GM13976 (cell line): ENCODE measurements around the gene ERC2.

Experiments used
- DNase-seq: peaks from one replicate; pipeline ENCODE4 v3.0.0; 2012; ENCODE audit warnings: low spot score
- in situ Hi-C: fragments of 300-500 bp; cut with MboI; formaldehyde crosslinking; loops from one replicate; pipeline ENCODE4 v1.12.0; 2022; ENCODE audit warnings: low sequenced_read_pairs, mixed read lengths, inconsistent platforms; ENCODE audit not compliant: unreplicated experiment
- TF ChIP-seq, protein P1 (sequence below): IDR thresholded peaks from 2 replicates; pipeline ENCODE4 v1.5.1; 2012; ENCODE audit warnings: borderline replicate concordance, mild to moderate bottlenecking; ENCODE audit not compliant: insufficient read depth; ENCODE audit errors: extremely low read depth, missing control alignments, control extremely low read depth

The ERC2 gene

GRCh38 chr3:55690177-55690576 is 778.1 kb downstream of the ERC2 start:
- in situ Hi-C loops = no loop called here
- no peak for DNase-seq
- TF ChIP-seq, protein P1, sequence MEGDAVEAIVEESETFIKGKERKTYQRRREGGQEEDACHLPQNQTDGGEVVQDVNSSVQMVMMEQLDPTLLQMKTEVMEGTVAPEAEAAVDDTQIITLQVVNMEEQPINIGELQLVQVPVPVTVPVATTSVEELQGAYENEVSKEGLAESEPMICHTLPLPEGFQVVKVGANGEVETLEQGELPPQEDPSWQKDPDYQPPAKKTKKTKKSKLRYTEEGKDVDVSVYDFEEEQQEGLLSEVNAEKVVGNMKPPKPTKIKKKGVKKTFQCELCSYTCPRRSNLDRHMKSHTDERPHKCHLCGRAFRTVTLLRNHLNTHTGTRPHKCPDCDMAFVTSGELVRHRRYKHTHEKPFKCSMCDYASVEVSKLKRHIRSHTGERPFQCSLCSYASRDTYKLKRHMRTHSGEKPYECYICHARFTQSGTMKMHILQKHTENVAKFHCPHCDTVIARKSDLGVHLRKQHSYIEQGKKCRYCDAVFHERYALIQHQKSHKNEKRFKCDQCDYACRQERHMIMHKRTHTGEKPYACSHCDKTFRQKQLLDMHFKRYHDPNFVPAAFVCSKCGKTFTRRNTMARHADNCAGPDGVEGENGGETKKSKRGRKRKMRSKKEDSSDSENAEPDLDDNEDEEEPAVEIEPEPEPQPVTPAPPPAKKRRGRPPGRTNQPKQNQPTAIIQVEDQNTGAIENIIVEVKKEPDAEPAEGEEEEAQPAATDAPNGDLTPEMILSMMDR = no peak

DNA sequence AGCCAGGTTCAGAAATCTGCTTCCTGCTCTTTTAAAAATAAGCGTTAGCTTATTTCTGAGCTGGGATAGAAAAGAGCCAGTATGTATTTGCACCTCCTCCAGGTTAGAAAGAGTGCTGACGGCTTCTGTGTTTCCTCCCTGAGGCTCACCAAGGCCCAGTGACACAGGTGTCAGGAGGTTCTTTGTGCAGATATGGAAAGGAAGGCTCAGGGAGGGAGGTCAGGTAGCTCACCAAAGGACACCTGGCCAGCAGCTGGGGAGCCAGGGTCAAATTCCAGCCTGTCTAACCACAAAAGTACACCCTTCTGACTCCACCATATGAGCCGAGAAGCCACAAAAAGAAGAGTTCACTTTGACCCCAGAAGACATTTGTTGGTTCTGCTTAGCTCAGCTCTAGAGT is 780.1 kb downstream of the ERC2 start:
- no peak for DNase-seq
- TF ChIP-seq, protein P1 = no peak
- in situ Hi-C loops = no loop called here

GRCh38 chr3:55687526-55687925 is 780.7 kb downstream of the ERC2 start:
- no peak for DNase-seq
- TF ChIP-seq, protein P1 = no peak
- in situ Hi-C loops = no loop called here

DNA sequence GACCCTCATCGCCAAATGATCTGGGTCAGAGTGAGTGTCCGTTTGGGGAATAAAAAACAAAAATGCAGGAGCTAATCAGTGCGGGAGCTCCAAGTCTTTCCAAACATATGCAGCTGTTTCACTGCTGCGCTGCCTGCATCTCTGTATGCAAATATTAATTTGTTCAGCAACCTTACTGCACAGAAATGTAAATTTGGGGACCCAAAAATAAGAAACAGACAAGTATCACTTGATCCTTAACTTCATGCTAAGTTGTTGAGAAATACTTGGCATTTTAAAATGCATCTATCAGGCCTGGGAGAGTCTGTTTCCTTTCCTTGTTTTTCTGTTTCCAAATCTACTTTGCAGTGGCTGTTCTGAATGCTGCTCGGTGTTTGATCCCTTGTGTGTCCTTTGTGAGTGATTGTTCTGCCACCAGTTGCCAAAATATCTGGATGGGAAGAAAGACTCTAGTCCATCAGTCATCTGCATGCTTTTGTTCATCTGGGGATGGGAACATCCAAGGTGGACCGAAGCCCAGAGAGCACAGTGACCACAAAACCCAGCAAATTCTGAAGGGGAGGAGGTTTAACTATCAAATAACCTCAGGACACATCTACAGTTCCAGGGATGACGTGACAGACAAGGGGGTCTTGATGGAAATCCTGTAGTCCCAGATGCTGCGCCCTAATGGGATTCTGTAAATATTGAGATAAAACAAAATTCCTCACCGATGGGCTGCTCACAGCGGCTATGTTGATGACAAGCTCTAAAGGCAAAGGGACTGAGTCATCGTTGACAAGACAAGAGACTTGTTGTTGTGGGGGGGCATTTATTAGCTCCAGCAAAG is 781.6 kb downstream of the ERC2 start:
- no peak for DNase-seq
- in situ Hi-C loops = no loop called here
- TF ChIP-seq, protein P1 = no peak

DNA sequence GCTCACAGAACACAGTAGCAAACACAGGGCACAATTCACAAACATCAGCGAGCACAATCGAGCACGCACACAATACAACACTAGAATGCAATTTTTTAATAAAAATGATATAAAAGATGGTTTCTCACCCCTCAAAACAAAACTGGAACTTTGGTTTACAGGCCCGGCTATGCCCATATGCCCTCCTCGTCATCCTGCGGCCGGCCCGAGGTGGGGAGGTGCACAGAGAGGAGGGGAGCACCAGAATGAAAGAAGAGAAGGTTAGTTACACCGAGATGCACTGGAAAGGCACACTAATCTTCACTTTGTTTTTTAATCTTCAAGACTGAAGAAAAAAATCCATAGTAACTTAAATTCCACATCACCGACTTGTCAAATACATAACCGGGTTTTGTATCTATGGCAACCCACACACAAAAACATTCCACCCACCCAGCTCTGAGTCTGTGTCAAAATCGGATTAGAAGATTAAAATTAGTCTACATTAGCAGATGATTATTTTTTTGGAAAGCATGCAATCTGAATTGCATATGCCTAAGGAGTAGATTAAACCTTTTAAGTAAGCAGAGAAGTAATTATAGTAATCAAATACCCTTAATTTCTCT is 784.5 kb downstream of the ERC2 start:
- TF ChIP-seq, protein P1 = no peak
- in situ Hi-C loops = no loop called here
- no peak for DNase-seq

GRCh38 chr3:55682461-55682860 is 785.8 kb downstream of the ERC2 start:
- TF ChIP-seq, protein P1 = no peak
- no peak for DNase-seq
- in situ Hi-C loops = no loop called here
